ENCODE results near the gene ISLR.

ISLR gene, protein sequence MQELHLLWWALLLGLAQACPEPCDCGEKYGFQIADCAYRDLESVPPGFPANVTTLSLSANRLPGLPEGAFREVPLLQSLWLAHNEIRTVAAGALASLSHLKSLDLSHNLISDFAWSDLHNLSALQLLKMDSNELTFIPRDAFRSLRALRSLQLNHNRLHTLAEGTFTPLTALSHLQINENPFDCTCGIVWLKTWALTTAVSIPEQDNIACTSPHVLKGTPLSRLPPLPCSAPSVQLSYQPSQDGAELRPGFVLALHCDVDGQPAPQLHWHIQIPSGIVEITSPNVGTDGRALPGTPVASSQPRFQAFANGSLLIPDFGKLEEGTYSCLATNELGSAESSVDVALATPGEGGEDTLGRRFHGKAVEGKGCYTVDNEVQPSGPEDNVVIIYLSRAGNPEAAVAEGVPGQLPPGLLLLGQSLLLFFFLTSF

DNA sequence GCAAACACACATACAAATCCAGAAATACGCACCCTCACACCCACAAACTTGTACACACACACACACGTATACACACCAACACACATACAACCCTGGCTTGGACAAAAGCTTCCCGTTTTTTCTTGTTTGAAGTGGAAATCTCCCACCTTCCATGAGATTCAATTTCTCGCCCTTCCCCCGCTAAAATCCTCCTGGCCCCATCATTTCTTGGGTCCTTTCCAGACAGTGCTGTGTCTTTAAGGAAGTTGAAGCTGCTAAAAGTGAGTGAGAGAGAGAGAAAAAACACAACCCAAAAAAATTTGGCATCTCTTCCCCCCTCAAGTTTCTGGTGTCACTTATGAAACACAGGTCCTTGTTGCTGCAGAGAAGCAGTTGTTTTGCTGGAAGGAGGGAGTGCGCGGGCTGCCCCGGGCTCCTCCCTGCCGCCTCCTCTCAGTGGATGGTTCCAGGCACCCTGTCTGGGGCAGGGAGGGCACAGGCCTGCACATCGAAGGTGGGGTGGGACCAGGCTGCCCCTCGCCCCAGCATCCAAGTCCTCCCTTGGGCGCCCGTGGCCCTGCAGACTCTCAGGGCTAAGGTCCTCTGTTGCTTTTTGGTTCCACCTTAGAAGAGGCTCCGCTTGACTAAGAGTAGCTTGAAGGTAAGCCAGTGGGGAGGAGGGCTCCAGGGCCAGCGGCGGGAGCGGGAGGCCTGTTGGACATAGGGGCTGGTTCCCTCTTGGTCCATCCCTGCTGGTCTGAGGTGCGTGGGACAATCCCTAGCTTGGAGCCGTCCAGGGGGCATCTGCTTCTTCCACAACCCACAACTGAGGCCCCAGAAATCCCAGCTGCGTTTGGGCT, at the start of gene ISLR:
Gene ISLR, plus strand, starts transcription at position 331 of the 839 bp plus-strand sequence. CDS start 1,149 bp downstream, outside the sequence.
- no peak for DNase-seq

GRCh38 chr15:74124196-74124595, 49.3 kb upstream of the ISLR start:
- no peak for DNase-seq

DNA sequence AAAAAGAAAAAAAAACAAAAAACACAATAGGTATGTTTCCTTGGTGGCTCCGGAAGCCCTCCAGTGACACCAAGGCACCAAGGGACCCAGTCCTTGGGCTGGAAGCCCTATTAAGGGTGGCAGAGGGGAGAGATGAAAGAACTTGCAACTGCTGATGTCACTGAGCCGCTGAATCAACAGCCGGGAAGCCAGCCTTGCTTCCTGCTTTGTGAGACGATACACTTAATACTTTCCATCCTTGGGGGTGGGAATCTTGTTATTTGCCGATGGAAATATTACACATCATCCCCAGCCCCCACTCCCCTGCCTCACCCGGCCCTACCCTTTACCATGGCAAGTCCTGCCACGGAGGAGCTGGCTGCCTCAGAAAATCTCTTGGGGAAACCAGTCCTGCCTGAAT, 48.8 kb upstream of the ISLR start:
- no peak for DNase-seq

- DNase-seq = peak; percentile 86
Observed at GRCh38 chr15:74127255-74127953, 46.1 kb upstream of the ISLR start.

- no peak for DNase-seq
Observed at GRCh38 chr15:74127954-74128784, 45.3 kb upstream of the ISLR start.

DNA sequence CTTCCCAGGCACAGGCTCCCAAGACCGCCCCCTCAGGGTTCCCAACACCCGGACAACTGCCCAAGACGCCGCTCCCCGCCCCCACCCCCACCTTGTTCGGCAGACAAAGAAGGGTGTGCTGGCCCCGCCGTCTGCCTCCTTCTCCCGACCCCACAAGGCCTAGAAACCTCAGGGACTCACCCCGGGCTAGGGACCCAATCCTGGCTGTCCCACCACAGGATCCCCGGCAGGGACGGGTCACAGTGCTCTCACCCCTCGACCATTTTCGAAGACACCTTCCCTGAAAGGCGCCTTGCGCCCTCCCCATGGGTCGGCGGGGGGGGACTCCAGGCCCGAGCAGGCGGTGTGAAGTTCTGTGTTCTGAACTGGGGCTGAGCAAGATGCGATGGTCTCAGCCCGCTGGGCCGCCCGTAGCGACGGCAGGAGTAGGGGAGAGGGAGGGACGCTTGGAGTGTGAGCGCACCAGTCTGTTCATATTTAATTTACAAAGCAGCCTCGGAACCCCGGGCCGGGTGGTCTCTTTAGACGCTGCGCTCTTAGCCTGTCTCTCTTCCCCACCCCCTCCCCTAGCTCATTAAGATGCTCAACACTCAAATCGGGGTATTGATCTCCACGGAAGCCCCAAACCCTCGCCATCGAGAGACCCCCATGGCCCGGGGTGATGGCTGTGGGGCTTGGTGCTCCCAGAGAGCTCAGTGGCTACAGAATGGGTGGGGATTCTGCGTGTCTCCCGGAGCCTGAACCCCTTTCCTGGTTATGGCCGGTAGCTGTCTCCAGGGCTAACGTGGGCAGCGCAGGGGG, 44.5 kb upstream of the ISLR start:
- no peak for DNase-seq

DNA sequence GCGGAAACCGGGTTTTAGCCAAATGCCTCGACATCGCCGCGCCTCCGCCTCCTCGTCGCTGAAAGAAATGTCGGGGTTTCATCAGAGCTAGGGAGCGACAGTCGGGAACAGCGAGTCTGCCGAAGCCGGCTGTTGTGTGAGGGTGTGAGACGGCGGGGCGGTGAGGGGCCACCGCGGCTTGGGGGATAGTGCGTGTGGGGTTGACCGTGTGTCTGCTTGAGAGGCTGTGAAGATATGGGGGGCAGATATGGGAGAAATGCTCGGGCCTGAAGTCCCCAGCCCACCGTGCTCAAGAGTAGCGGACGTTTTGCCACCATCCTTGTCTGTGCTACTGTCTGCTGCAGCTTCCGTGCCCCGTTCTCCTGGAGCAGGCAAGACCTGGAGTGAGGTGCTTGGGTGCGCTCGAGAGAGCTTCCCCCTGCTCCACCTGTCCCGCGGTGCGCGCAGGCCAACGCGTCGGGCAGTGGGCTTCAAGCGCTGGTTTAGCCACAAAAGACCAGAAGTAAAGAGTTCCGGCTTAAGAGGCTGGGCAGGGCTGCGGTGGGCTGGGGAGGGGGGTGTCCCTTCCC, 43.8 kb upstream of the ISLR start:
- DNase-seq = no peak

DNA sequence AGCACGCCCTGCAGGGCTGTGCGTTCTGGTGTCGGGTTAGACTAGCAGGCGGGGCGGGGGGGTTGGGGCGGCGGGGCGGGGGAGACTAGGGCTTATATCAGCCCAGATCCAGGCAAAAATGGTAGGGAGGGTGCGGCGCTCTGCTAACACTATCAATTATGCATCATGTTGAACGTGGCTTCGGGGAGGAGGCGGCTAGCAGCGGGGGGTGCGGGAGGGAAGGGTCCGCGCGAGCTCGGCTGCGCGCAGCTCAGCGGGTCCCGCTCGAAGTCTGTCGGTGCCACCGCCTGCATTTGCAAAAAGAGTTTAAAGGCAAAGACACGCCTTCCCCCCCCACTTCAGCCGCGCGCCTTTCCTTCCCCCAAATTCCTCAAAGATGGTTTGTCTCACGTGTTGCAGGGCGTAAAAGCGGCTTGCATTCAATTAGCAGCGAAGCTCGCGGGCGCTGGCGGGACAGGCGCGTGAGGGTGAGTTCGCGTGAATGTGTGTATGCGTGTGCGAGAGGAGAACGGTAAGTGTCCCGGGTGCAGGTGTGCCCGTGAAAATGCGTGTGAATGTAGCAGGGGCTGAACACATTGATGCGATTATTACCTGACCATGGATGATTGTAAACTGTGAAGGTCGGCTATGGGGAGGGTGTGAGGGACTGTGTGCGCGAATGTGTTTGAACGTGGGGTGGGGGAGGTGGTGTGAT, 43.2 kb upstream of the ISLR start, which contains the start of gene ISLR2:
Gene ISLR2, plus strand, starts transcription at position 432 of the 694 bp plus-strand sequence. CDS start 2,169 bp downstream, outside the sequence.
- no peak for DNase-seq

DNA sequence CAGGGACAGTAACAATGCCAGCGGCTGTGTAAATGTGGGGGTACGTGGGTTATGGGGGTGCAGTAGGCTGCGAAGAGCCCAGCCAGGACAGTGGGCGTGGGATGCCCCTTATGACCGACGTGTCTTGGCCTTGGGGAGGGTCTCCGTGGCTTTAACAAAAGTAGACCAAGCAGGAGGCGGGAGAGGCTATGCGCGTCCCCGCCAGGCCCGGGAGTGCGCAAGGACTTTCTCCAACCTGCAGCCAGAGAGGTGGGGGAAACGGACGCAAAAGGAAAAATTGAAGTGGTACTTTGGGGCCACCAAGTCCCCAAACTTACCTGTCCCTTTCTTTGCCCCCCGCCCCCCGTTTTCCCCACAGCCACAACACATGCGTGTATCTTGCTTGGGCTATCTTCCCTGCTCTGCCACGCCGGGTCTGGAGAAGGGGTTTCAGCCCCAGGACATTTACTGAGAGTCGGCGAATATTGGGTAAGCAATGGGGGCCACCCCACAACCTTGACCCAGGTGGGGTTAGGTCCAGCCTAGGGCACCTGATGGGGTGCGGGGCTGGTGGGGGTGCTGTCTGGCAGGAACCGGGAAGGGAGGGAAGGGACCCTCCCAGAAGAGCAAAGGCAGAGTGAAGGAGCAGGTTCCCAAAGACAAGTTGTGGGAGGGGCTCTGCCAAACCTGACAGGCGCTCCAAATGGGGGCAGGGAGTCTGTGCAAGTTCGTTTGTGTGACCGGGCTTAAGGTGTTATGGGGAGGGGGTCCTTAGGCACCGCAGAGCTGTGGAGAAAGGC, 42.5 kb upstream of the ISLR start:
- no peak for DNase-seq

DNA sequence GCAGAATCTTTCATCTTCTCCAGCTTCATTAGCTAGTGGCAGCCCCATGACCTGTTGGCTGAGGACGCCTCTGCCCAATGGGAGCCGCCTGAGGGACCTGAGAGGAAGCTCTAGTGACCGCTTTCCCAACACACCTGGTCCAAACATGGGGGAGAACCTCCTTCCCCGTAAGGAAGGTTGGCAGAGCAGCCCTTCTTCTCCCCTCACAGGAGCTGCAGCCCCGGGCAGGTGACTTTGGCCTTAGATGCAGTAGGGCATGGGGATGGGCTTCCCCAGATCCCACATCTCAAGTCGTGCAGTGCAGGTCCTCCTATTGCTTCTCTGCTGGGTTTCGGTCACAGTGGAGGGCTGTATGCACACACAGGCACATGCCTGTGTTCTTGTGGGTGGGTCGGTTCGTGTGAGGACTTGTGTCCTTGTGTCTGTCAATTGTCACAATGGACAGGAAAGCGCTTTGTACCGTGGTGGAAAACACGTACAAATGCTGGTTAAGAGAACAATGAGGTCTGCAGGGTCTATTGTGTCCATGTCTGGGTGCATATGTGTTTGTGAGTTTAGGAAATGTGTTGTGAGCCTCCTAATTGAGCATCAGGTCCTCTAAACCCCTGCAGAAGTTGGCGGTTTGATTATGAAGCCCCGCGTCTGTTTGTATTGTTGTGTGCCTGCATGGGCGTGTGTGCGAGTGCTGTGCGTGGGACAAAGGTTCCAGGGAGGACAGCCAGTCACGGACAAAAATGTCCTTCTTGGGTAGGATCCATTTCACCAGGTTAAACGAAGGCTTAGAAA, 41.7 kb upstream of the ISLR start:
- no peak for DNase-seq

DNA sequence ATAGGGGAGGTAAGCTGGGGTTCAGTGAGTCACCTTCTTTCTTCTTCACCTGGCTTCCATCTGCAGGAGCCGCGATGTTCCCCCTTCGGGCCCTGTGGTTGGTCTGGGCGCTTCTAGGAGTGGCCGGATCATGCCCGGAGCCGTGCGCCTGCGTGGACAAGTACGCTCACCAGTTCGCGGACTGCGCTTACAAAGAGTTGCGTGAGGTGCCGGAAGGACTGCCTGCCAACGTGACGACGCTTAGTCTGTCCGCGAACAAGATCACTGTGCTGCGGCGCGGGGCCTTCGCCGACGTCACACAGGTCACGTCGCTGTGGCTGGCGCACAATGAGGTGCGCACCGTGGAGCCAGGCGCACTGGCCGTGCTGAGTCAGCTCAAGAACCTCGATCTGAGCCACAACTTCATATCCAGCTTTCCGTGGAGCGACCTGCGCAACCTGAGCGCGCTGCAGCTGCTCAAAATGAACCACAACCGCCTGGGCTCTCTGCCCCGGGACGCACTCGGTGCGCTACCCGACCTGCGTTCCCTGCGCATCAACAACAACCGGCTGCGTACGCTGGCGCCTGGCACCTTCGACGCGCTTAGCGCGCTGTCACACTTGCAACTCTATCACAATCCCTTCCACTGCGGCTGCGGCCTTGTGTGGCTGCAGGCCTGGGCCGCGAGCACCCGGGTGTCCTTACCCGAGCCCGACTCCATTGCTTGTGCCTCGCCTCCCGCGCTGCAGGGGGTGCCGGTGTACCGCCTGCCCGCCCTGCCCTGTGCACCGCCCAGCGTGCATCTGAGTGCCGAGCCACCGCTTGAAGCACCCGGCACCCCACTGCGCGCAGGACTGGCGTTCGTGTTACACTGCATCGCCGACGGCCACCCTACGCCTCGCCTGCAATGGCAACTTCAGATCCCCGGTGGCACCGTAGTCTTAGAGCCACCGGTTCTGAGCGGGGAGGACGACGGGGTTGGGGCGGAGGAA, 40.5 kb upstream of the ISLR start:
- no peak for DNase-seq

DNA sequence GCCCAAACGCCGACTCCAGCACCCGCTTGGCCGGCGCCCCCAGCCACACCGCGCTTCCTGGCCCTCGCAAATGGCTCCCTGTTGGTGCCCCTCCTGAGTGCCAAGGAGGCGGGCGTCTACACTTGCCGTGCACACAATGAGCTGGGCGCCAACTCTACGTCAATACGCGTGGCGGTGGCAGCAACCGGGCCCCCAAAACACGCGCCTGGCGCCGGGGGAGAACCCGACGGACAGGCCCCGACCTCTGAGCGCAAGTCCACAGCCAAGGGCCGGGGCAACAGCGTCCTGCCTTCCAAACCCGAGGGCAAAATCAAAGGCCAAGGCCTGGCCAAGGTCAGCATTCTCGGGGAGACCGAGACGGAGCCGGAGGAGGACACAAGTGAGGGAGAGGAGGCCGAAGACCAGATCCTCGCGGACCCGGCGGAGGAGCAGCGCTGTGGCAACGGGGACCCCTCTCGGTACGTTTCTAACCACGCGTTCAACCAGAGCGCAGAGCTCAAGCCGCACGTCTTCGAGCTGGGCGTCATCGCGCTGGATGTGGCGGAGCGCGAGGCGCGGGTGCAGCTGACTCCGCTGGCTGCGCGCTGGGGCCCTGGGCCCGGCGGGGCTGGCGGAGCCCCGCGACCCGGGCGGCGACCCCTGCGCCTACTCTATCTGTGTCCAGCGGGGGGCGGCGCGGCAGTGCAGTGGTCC, 39.7 kb upstream of the ISLR start:
- no peak for DNase-seq

DNA sequence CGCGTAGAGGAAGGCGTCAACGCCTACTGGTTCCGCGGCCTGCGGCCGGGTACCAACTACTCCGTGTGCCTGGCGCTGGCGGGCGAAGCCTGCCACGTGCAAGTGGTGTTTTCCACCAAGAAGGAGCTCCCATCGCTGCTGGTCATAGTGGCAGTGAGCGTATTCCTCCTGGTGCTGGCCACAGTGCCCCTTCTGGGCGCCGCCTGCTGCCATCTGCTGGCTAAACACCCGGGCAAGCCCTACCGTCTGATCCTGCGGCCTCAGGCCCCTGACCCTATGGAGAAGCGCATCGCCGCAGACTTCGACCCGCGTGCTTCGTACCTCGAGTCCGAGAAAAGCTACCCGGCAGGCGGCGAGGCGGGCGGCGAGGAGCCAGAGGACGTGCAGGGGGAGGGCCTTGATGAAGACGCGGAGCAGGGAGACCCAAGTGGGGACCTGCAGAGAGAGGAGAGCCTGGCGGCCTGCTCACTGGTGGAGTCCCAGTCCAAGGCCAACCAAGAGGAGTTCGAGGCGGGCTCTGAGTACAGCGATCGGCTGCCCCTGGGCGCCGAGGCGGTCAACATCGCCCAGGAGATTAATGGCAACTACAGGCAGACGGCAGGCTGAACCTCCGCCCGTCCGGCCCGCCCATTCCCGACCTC, 39.0 kb upstream of the ISLR start:
- DNase-seq = no peak

GRCh38 chr15:74135041-74135565, 38.4 kb upstream of the ISLR start:
- DNase-seq = no peak

DNA sequence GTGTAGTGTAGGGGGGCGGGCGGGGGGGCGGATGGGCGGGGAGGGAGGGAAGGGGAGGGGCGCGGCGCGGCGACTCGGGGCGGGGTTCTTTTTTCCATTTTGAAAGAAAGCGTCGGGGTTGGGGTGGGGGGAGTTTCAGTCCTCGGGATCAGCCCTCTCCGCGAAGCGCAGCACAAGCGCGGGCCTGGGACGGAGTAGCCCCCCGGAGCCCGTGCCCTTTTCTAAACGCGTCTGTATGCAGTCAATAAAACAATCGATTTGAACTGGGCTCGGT, 37.0 kb upstream of the ISLR start:
- DNase-seq = no peak

DNA sequence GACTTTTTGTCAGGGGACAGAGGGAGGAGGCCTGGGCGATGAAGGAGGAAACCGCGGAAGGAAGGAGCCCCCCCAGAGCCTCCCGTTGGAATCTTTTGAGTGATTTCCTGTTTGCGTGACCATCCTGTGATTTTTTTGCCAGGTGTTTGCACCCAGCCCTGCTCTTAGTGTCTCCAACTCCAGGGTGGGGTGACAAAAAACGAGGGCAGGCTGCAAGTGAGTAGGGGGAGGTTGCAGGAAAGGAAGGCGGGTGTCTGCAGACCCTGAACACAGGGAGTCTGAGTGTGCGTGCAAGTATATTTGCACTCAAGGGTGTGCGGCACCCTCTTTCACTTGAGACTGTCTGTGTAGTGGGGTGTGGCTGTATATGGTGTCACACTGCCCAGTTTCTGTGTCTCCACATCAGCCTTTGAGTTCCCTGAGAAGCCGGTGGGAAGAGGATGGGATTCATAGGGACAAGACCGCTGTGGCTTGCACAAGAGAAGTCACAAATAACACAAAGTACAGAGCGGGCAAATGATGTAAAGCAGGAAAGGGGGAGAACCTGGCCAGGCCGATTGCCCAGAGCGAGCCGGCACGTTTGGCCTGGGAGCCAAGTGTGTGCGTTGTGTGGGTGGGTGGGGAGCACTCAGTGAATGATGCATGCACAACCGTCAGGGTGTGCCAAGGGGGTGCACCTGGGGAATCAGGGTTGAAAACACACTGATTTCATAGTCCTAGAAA, 36.5 kb upstream of the ISLR start:
- DNase-seq = no peak

Data from NCI-H1694 (cell line).